ENCODE results near the gene UHMK1. TPM values are rescaled to one million over a fixed set of nuclear protein-coding genes. Genes with fewer than 3 reads are reported as not detected.

The UHMK1 gene
- total RNA-seq, 1 donor, result 51.4 TPM

DNA sequence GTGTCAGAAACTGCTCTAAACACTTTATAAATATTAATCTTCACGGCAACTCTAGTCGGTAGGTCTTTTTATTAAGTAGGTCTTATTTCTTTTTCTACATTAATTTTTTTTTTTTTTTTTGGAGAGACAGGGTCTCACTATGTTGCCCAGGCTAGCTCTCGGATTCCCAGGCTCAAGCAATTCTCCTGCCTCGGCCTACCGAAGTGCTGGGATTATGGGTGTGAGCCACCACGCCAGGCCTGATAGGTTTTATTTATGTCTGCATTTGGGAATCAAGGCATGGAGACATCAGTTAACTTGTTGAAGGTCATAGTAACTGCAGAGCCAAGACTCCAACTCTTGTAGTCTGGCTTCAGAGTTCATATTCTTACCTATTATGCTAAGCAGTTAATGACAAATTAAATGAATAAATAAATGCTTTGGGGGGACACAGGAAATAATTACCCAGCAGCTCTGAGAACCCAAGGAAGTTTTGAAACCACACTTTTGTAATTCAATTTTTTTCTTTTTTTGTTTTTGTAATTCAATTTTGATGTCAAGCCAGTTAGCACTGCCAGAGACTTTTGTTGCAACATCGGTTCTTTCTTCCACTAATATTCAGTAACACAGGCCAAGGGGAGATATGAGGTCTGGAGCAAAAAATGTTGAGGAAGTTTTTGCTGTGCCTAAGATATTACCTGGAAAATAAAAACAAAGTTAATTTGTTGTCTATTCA, 54.5 kb downstream of the UHMK1 start:
- Histone ChIP-seq H3K4me1 (ENCODE audit: insufficient read depth, low read length) (peaks cover 26% of the 10 kb centered on the region), H3K4me3 (ENCODE audit: insufficient read depth, low read length) (no peak overlapping the region), H3K36me3 (ENCODE audit: insufficient read depth, low read length) (no peaks in the 10 kb centered on the region), H3K27me3 (ENCODE audit: insufficient read depth, low read length) (no peaks in the 10 kb centered on the region), H3K4me2 (ENCODE audit: insufficient read depth, low read length) (no peak overlapping the region), H3K79me2 (ENCODE audit: insufficient read depth, low read length) (no peaks in the 10 kb centered on the region), H3K9me3 (ENCODE audit: low read depth, low read length) (no peaks in the 10 kb centered on the region), H2AFZ (ENCODE audit: low read length) (no peak overlapping the region), H3K27ac (ENCODE audit: low read depth, low read length) (peak overlapping the region; percentile 7), H4K20me1 (ENCODE audit: insufficient read depth, low read length) (no peaks in the 10 kb centered on the region)
- DNase-seq (ENCODE audit: insufficient read length, low spot score, missing footprints), result no peak
- TF ChIP-seq CTCF (IDR thresholded peaks at IDR 0.05; ENCODE audit: extremely low read depth, low read depth, low read length), result no peak

DNA sequence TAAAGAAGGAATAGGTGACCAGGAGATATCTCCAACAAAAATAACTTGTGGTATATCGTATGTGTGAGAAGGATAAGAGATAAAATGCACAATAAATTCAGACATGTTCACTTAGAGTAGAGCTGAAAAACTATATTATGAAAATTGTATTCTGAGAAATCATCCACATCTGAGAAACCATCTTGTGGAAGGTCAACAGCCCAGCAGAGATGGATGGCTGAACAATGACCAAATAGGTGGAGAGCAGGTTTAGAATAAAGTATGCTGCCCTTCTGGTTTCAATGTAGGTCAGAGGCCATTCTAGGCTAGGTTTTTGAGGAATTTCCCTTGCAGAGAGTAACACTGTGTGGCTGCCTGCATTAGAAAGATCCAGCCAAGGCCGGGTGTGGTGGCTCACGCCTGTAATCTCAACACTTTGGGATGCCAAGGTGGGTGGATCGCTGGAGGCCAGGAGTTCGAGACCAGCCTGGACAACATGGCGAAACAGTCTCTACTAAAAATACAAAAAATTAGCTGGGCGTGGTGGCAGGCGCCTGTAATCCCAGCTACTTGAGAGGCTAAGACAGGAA, 55.1 kb downstream of the UHMK1 start:
- no peak overlapping the region for H3K4me3 ChIP-seq (ENCODE audit: insufficient read depth, low read length)
- H3K36me3 ChIP-seq (ENCODE audit: insufficient read depth, low read length), result no peaks in the 10 kb centered on the region
- no peak overlapping the region for H3K4me2 ChIP-seq (ENCODE audit: insufficient read depth, low read length)

DNA sequence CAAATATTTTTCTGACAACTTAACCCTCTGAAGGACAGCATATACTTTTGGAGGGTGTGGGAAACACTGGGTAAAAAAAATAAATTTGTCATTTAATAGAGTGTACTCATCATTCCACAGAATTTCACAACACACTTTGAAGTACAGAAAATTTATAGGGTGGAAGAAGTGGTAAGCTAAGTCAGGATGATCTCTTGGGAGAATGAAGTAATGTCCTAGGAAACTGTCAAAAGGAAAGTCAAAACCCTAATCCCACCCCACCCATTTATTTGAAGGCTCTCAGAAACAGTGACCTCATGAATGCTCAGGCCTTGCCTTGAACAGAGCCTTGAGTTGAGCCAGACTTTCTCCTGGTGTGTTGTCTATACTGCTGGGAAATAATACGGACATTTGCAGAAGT, 56.6 kb downstream of the UHMK1 start:
- no peaks in the 10 kb centered on the region for H3K36me3 ChIP-seq (ENCODE audit: insufficient read depth, low read length)
- peaks cover 13% of the 10 kb centered on the region for H3K4me1 ChIP-seq (ENCODE audit: insufficient read depth, low read length)
- H2AFZ ChIP-seq (ENCODE audit: low read length), result no peak overlapping the region
- no peak overlapping the region for H3K4me3 ChIP-seq (ENCODE audit: insufficient read depth, low read length)
- no peak overlapping the region for H3K27ac ChIP-seq (ENCODE audit: low read depth, low read length)
- TF ChIP-seq CTCF (IDR thresholded peaks at IDR 0.05; ENCODE audit: extremely low read depth, low read depth, low read length), result no peak
- no peaks in the 10 kb centered on the region for H3K79me2 ChIP-seq (ENCODE audit: insufficient read depth, low read length)
- peak; percentile 69 for DNase-seq (ENCODE audit: insufficient read length, low spot score, missing footprints)
- H4K20me1 ChIP-seq (ENCODE audit: insufficient read depth, low read length), result no peaks in the 10 kb centered on the region
- H3K27me3 ChIP-seq (ENCODE audit: insufficient read depth, low read length), result no peaks in the 10 kb centered on the region
- H3K4me2 ChIP-seq (ENCODE audit: insufficient read depth, low read length), result no peak overlapping the region
- H3K9me3 ChIP-seq (ENCODE audit: low read depth, low read length), result no peaks in the 10 kb centered on the region

More for the DNA sequence above, 55.1 kb downstream of the UHMK1 start:
- Histone ChIP-seq H2AFZ (ENCODE audit: low read length) (no peak overlapping the region), H4K20me1 (ENCODE audit: insufficient read depth, low read length) (no peaks in the 10 kb centered on the region), H3K4me1 (ENCODE audit: insufficient read depth, low read length) (peaks cover 26% of the 10 kb centered on the region), H3K27me3 (ENCODE audit: insufficient read depth, low read length) (no peaks in the 10 kb centered on the region), H3K9me3 (ENCODE audit: low read depth, low read length) (no peaks in the 10 kb centered on the region), H3K27ac (ENCODE audit: low read depth, low read length) (no peak overlapping the region), H3K79me2 (ENCODE audit: insufficient read depth, low read length) (no peaks in the 10 kb centered on the region)
- no peak for TF ChIP-seq CTCF (IDR thresholded peaks at IDR 0.05; ENCODE audit: extremely low read depth, low read depth, low read length)
- DNase-seq (ENCODE audit: insufficient read length, low spot score, missing footprints), result no peak

DNA sequence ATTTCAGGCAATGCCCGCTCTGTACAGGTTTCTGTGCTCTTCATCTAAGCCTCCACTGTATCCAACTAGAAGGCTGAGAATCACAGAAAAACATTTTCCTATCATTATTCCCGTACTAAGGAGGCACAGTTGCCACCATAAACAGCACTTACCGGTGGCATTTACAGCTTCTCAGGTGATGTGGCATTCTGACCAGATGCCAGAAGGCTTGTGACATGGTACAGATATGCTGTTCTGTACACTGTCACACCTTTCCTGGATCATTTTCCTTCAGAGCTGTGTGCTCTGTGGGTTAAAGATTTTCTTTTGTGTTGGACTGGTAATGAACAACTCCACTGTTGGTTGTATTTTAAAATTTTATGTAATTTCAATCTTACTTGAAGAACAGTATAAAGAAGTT, 59.9 kb downstream of the UHMK1 start:
- no peak overlapping the region for H2AFZ ChIP-seq (ENCODE audit: low read length)
- H3K4me2 ChIP-seq (ENCODE audit: insufficient read depth, low read length), result no peak overlapping the region
- no peak overlapping the region for H3K27ac ChIP-seq (ENCODE audit: low read depth, low read length)
- H3K27me3 ChIP-seq (ENCODE audit: insufficient read depth, low read length), result no peaks in the 10 kb centered on the region
- no peak for DNase-seq (ENCODE audit: insufficient read length, low spot score, missing footprints)
- no peaks in the 10 kb centered on the region for H3K9me3 ChIP-seq (ENCODE audit: low read depth, low read length)
- no peak overlapping the region for H3K4me3 ChIP-seq (ENCODE audit: insufficient read depth, low read length)
- no peaks in the 10 kb centered on the region for H4K20me1 ChIP-seq (ENCODE audit: insufficient read depth, low read length)
- H3K36me3 ChIP-seq (ENCODE audit: insufficient read depth, low read length), result no peaks in the 10 kb centered on the region
- peaks cover 19% of the 10 kb centered on the region for H3K4me1 ChIP-seq (ENCODE audit: insufficient read depth, low read length)
- H3K79me2 ChIP-seq (ENCODE audit: insufficient read depth, low read length), result peaks cover 10% of the 10 kb centered on the region
- TF ChIP-seq CTCF (IDR thresholded peaks at IDR 0.05; ENCODE audit: extremely low read depth, low read depth, low read length), result no peak

Measured in osteoblast (primary cell).